ENCODE data around the gene SUN1. TPM values are rescaled to one million over a fixed set of nuclear protein-coding genes. Genes with fewer than 3 reads are reported as not detected.

Gene SUN1
- total RNA-seq, 1 experiment from 2014 or later = 252 TPM

GRCh38 chr7:902996-903395 is 70.7 kb downstream of the SUN1 start:
- H3K4me3 Mint-ChIP-seq (ENCODE audit: low read depth, unreplicated experiment) = no peak overlapping the region
- H3K27me3 Mint-ChIP-seq (ENCODE audit: unreplicated experiment) = peaks cover 21% of the 10 kb centered on the region
- H3K4me1 Mint-ChIP-seq (ENCODE audit: low read depth, unreplicated experiment) = peaks cover 22% of the 10 kb centered on the region
- TF ChIP-seq CTCF (IDR thresholded peaks at IDR 0.05; ENCODE audit: unreplicated experiment) = no peak
- DNase-seq = no peak
- BruUV-seq (replicated peaks) = no TSS peak
- CTCF ChIA-PET = no interaction called here
- intact Hi-C loops (cut with micrococcal nuclease; ENCODE audit: unreplicated experiment) = no loop called here
- H3K36me3 Mint-ChIP-seq (ENCODE audit: insufficient read depth, unreplicated experiment) = peaks cover 75% of the 10 kb centered on the region
- peak overlapping the region; percentile 5 for H3K27ac Mint-ChIP-seq (ENCODE audit: unreplicated experiment)
- H3K9me3 Mint-ChIP-seq (ENCODE audit: low read depth, unreplicated experiment) = no peaks in the 10 kb centered on the region

- CTCF ChIA-PET = no interaction called here
- Mint-ChIP-seq H3K27ac (ENCODE audit: unreplicated experiment) (peak overlapping the region; percentile 24), H3K27me3 (ENCODE audit: unreplicated experiment) (peaks cover 21% of the 10 kb centered on the region), H3K36me3 (ENCODE audit: insufficient read depth, unreplicated experiment) (peaks cover 71% of the 10 kb centered on the region), H3K4me1 (ENCODE audit: low read depth, unreplicated experiment) (peaks cover 22% of the 10 kb centered on the region), H3K4me3 (ENCODE audit: low read depth, unreplicated experiment) (no peak overlapping the region), H3K9me3 (ENCODE audit: low read depth, unreplicated experiment) (no peaks in the 10 kb centered on the region)
- DNase-seq = no peak
- TF ChIP-seq CTCF (IDR thresholded peaks at IDR 0.05; ENCODE audit: unreplicated experiment) = no peak
- no TSS peak for BruUV-seq (replicated peaks)
- intact Hi-C loops (cut with micrococcal nuclease; ENCODE audit: unreplicated experiment) = no loop called here
These were observed 71.9 kb downstream of the SUN1 start for GRCh38 chr7:903921-904755.

- BruUV-seq (replicated peaks) = no TSS peak
- Mint-ChIP-seq H3K4me1 (ENCODE audit: low read depth, unreplicated experiment) (peaks cover 22% of the 10 kb centered on the region), H3K9me3 (ENCODE audit: low read depth, unreplicated experiment) (no peaks in the 10 kb centered on the region), H3K27ac (ENCODE audit: unreplicated experiment) (peak overlapping the region; percentile 50), H3K27me3 (ENCODE audit: unreplicated experiment) (peaks cover 21% of the 10 kb centered on the region), H3K4me3 (ENCODE audit: low read depth, unreplicated experiment) (no peak overlapping the region), H3K36me3 (ENCODE audit: insufficient read depth, unreplicated experiment) (peaks cover 70% of the 10 kb centered on the region)
- no peak for DNase-seq
- intact Hi-C loops (cut with micrococcal nuclease; ENCODE audit: unreplicated experiment) = no loop called here
- no peak for TF ChIP-seq CTCF (IDR thresholded peaks at IDR 0.05; ENCODE audit: unreplicated experiment)
- CTCF ChIA-PET = no interaction called here
These were observed 72.6 kb downstream of the SUN1 start for GRCh38 chr7:904847-905246.

GRCh38 chr7:906776-907157 is 74.5 kb downstream of the SUN1 start:
- peaks cover 21% of the 10 kb centered on the region for H3K27me3 Mint-ChIP-seq (ENCODE audit: unreplicated experiment)
- H3K27ac Mint-ChIP-seq (ENCODE audit: unreplicated experiment) = no peak overlapping the region
- H3K4me1 Mint-ChIP-seq (ENCODE audit: low read depth, unreplicated experiment) = peaks cover 22% of the 10 kb centered on the region
- CTCF ChIA-PET = interaction anchor here (1.6 kb wide), 1 partner anchor 11 kb away, joined by 4 read pairs; no protein-coding TSS in a partner anchor
- no peak for DNase-seq
- H3K9me3 Mint-ChIP-seq (ENCODE audit: low read depth, unreplicated experiment) = no peaks in the 10 kb centered on the region
- no peak for TF ChIP-seq CTCF (IDR thresholded peaks at IDR 0.05; ENCODE audit: unreplicated experiment)
- intact Hi-C loops (cut with micrococcal nuclease; ENCODE audit: unreplicated experiment) = no loop called here
- no peak overlapping the region for H3K4me3 Mint-ChIP-seq (ENCODE audit: low read depth, unreplicated experiment)
- peaks cover 59% of the 10 kb centered on the region for H3K36me3 Mint-ChIP-seq (ENCODE audit: insufficient read depth, unreplicated experiment)
- BruUV-seq (replicated peaks) = no TSS peak
